ENCODE measurements around the gene MEF2C.
A peak's percentile ranks its signal among the peaks of the same experiment; 100 is the strongest.
"Not testable (repeated sequence)": the region's sequence is repeated elsewhere in the genome, so short reads cannot be mapped to it uniquely, and the experiment has no call there.

The MEF2C gene

GRCh38 chr5:88883059-88883835, at the start of gene MEF2C:
MEF2C (minus strand) TSS chr5:88883184; CDS start chr5:88823788, 59,396 bp downstream.
- peak; percentile 26 for DNase-seq

- DNase-seq = no peak
Observed at GRCh38 chr5:88932541-88932940, 49.6 kb upstream of the MEF2C start.

DNA sequence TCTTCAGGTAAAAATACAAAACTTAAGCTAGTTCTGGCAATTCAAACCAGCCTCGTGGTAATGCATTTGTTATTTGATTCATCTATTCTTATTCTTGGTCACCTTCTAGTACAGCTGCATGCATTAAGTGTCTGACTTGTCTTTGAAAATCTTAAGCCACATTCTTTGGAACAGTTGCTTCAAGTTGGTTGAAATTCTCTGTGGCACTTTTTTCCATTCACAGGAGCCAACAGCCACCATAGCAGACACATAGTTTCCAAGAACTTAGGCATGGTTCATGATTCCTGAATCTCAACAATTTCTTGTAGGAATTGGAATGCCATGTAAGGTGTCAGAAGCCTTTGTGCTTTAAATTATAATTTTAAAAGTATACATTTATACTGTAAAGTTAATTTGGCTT, 47.4 kb upstream of the MEF2C start:
- DNase-seq = no peak

- no peak for DNase-seq
Observed at GRCh38 chr5:88929385-88929784, 46.4 kb upstream of the MEF2C start.

DNA sequence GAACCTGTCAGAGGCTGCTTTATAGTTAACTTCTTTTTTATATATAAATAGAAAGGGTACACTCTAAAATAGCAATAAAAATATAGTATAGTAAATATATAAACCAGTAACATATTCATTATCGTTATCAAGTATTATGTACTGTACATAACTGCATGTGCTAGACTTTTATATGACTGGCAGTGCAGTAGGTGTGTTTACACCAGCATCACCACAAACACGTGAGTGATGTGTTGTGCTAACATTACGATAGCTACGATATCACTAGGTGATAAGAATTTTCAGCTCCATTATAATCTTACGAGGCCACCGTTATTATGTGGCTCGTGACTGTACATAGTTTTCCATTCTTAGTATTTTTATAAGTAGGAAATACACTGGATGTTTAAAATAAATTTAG, 43.8 kb upstream of the MEF2C start:
- no peak for DNase-seq

DNA sequence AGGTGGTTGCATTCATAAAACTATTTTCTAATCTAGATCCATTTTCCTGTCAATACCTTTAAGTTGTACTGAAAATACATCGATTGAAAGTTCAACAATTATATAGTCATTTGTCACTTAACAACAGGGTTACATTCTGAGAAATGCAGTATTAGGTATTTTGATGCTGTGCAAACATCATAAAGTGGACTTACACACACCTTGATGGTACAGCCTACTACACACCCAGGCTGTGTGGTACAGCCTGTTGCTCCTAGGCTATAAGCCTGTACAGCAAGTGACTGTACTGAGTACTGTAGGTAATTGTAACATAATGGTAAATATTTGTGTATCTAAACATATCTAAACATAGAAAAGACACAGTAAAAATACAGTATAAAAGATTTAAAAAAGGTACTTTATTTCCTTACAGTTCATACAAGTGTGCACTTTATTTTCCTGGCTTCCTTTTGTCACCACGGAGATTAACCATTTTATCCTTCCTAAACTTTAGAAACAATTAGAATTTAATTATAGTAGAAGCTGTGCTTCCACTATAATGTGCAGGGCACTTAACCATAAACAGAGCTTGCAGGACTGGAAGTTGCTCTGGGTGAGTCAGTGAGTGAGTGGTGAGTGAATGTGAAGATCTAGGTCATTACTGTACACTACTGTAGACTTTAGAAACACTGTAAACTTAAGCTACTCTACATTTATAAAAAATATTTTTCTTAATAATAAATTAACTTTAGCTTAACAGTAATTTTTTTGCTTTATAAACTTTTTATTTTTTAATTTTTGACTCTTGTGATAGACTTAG, 42.9 kb upstream of the MEF2C start:
- DNase-seq = no peak

DNA sequence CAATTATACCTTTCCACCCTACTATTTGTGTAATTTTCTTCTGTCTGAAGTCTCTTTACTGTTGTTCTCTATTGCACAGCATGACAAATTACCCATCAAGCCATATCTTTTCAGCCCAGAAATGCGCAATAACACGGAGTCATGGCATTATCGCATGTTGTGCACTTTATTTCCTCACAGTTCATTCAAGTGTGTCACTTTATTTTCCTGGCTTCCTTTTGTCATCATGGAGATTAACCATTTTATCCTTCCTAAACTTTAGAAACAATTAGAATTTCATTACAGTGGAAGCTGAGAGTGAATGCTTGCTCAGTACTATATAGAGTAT, 41.3 kb upstream of the MEF2C start:
- DNase-seq = no peak

DNA sequence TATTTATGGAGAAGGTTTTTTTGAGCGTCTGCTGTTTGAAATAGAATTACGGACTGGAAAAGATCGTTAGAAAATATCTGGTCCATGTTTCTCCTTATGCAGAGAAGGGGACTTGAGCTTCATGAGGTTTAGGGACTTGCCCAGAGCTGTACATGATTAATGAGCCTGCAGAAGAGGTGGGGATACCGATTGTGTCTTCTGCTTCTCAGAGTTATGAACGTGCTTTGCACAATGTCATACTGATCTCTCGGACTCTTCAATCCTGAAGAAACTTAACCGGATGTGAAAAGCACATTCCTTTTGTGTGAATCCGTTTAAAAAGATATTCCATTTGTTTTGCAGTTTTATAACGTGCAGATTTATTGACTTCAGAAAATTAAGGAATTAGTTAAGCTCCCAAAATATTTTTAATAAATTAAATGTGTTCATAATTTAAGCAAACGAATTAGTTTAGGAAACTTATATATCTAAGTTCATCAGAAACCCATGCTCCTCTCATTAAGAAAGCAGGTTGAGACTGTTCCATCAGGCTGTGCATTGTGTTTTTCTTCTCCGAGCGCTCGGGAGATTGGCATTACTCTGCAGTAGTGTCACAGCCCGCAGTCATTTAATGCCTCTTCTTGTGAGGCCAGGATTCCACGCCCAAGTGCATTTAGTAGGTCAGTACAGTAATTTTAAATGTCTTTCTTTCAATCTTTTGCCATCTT, 40.8 kb upstream of the MEF2C start:
- no peak for DNase-seq

DNA sequence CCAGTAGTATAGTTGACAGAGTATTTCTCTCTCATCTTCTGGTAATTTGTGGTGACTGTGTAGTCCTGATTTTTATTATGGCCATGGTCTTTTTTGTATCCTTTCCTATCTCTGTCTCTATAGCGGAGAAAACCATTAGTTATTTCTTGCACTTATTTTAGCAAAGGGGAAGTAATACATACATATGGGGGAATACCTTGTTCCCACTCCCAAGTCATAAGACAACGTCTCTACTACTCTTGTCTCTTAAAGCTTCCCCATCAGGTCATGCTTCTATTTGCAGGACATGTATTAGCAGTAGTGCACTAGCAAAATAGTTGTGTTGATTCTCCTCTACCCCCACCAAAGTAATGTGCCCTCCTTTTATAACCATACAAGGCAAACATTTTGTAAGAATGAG, 29.8 kb upstream of the MEF2C start:
- DNase-seq = not testable (repeated sequence)

GRCh38 chr5:88911059-88911572, 28.1 kb upstream of the MEF2C start:
- not testable (repeated sequence) for DNase-seq

GRCh38 chr5:88904478-88904877, 21.5 kb upstream of the MEF2C start:
- DNase-seq = not testable (repeated sequence)

DNA sequence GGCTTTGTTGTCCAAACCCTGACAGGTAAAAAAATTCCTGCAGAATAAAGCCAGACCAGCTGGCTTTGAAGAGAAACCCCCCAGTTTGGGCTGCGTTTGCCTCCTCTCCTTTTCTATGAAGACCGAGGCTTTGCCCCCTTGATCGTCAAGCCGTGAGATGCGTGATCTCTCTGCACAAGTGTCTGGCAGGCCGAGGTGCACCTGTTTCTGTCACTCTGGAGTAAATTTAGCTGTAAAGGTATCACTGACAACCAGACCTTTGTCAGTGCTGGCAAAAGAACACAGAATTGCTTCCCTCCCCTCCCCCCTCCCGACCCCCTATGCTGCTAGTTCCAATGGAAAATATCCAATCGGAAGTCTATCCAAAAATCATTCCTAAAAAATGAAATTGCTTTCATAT, 21.0 kb upstream of the MEF2C start:
- not testable (repeated sequence) for DNase-seq

GRCh38 chr5:88901077-88901476, 18.1 kb upstream of the MEF2C start:
- not testable (repeated sequence) for DNase-seq

GRCh38 chr5:88899096-88899737, 16.2 kb upstream of the MEF2C start:
- no peak for DNase-seq

GRCh38 chr5:88897748-88898147, 14.8 kb upstream of the MEF2C start:
- DNase-seq = no peak

DNA sequence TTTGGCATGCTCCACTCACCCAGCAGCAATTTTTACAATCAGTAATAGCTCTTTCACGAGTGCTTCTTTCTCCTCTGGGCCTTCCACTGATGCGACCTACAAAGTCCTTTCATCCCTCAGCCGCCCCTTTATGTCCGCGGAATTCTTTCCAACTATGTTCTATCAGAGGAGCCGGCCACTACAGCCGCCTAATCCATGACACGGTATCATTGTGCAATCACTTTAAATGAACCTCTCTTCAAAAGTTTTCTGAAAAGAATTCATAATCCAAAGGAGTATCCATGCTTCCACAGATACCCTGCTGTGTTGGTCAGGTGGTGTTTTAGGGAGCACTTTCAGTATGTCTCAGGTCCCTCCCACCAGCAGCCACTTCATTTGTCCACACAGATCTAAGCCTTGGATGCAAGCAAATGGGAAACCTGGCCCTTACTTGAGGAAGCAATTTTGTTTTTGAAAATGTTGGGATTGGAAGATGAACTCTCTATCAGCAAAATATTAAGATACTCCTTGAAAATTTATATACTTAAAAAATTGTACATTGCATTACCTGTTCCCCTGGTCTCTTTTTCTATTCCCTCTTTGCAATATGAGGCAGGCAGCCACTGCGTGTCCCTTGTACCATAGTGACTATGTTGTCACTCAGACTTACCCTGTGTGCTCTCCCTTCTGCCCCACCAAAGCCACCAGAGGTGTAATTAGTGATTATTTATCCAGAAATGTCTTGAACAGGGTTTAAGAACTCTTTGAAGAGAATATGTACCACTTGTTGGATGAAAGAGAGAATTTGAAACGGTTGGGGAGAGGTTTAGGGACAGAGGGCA, 12.9 kb upstream of the MEF2C start:
- no peak for DNase-seq

DNA sequence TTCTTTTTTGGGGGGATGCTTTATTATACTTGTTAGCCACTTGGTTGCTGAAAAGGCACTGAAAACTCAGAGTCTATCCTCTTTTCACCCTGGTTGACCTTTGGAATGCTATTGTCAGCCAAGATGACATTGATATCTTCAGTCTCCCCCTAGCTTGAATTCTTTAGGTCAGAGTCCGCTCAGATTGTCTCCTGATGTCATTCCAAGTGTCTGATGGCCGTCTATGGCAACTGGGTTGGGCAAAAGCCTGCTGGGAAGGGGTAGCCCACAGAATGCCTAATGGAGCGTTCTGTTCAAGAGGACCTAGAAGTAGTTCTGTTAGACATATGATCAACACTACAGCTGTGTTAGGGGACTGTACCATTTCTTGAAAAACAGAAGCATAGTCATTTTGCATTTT, 9.7 kb upstream of the MEF2C start:
- DNase-seq = no peak

GRCh38 chr5:88890070-88890781, 7.2 kb upstream of the MEF2C start:
- DNase-seq = no peak

DNA sequence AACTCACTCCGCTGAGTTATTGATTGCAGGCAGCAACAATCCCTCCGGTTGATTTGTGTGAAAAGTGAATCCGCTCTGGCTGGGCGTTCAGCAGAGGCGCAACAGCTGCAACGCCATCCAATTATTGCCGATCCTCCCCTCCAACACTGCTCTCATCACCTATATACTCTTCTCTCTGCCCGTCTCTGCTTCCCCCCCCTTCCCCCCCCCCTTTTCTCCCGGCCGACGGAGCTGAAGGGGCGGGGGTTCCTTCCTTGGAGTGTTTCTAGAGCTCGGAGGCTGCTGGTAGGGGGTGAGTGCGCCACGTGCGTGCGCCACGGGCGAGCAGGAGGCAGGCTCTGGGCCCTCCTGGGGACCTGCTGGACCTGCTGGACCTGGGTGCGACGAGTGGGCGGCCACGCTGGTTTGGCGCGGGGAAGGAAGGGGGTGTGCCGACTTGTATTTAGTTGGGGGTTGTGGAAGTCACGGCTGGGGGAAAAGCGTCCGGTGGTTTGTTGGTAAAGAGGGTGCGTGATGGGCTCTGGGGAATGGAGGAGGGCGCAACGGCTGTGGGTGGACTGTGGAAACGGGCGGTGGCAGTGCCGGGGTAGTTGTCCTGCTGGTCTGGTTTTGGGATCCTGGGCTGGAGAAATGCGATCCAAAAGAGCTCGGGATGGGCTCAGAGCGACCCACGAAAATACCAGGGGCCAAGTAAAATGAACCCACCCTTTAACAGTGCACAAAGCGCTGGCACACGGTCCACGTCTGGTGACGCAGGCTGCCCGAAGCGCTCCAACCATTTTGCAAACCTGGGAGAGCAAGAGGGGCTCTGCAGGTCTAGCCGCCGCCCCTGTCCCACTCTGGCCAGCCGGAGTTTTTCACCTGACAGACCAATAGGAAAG, 6.4 kb upstream of the MEF2C start:
- no peak for DNase-seq

DNA sequence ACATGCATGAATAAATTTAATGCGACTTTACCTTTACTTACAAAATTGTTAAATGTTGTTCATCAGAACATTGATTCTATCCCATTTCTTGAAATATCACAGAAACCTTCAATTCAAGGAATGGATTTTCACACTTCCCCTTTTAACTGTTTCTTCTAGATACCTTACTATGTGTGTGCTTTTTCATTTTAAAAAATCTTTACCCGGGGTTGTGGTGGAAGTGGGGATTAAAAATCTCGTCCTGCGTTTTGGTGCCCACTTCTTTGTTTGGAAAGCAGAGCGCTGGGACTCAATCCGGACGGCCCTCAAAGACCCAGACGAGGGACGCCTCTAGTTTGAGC, 5.8 kb upstream of the MEF2C start:
- DNase-seq = no peak

DNA sequence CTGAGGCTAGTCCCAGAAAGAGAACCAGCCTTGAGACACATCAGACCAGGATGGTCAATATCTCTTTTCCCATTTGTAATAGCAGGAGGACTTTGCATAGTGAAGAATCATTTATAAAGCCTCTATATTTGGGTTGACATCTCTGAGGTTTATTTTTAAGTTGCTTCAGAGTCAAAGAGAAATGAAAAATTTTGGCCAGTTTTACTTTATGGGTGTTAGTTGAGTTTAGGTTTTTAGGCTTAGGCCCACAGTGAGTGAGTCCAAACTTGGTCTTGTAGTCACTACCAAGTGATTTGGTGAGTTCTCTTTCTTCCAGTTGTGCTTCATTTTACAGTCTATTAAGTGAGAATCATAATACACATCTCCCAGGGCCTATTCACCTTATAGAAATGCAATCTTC, 5.3 kb upstream of the MEF2C start:
- DNase-seq = no peak
